ENCODE data around the gene FAM168A.

GRCh38 chr11:73598719-73599379 is 937 bp upstream of the FAM168A start:
- TF ChIP-seq CTCF (IDR thresholded peaks at IDR 0.05) (no peak), POLR2A (IDR thresholded peaks at IDR 0.05) (no peak)
